GM04503 (cell line): ENCODE results near the gene AUTS2.
"Not testable (repeated sequence)": the region's sequence is repeated elsewhere in the genome, so short reads cannot be mapped to it uniquely, and the experiment has no call there.

Experiments used
- DNase-seq: peaks from one replicate; pipeline ENCODE4 v3.0.0-alpha.2; 2012; ENCODE audit warnings: low read depth

AUTS2 gene

GRCh38 chr7:70723339-70723738, 1125.1 kb downstream of the AUTS2 start:
- no peak for DNase-seq

GRCh38 chr7:70725448-70725847, 1127.2 kb downstream of the AUTS2 start:
- DNase-seq: no peak

GRCh38 chr7:70726294-70726693, 1128.0 kb downstream of the AUTS2 start:
- no peak for DNase-seq

GRCh38 chr7:70726951-70727378, 1128.7 kb downstream of the AUTS2 start:
- DNase-seq: no peak

- no peak for DNase-seq
Measured at GRCh38 chr7:70727861-70728260, 1129.6 kb downstream of the AUTS2 start.

GRCh38 chr7:70728872-70729552, 1130.7 kb downstream of the AUTS2 start:
- no peak for DNase-seq

- not testable (repeated sequence) for DNase-seq
Measured at GRCh38 chr7:70729553-70730157, 1131.4 kb downstream of the AUTS2 start.

- DNase-seq: no peak
Measured at GRCh38 chr7:70730451-70731110, 1132.3 kb downstream of the AUTS2 start.

GRCh38 chr7:70733090-70733489, 1134.8 kb downstream of the AUTS2 start:
- no peak for DNase-seq

- no peak for DNase-seq
Measured at GRCh38 chr7:70734411-70734810, 1136.1 kb downstream of the AUTS2 start.

GRCh38 chr7:70735313-70735712, 1137.0 kb downstream of the AUTS2 start:
- DNase-seq: no peak

- peak; percentile 33 for DNase-seq
Measured at GRCh38 chr7:70736715-70737460, 1138.6 kb downstream of the AUTS2 start.

GRCh38 chr7:70738151-70738885, 1140.0 kb downstream of the AUTS2 start:
- no peak for DNase-seq

- no peak for DNase-seq
Measured at GRCh38 chr7:70739646-70740210, 1141.5 kb downstream of the AUTS2 start.

- no peak for DNase-seq
Measured at GRCh38 chr7:70741666-70742065, 1143.4 kb downstream of the AUTS2 start.

- no peak for DNase-seq
Measured at GRCh38 chr7:70743531-70744325, 1145.5 kb downstream of the AUTS2 start.

GRCh38 chr7:70744492-70744891, 1146.2 kb downstream of the AUTS2 start:
- DNase-seq: no peak

- DNase-seq: no peak
Measured at GRCh38 chr7:70749831-70750230, 1151.6 kb downstream of the AUTS2 start.

- DNase-seq: no peak
Measured at GRCh38 chr7:70751895-70752294, 1153.6 kb downstream of the AUTS2 start.

GRCh38 chr7:70752794-70753241, 1154.5 kb downstream of the AUTS2 start:
- DNase-seq: peak; percentile 24

- no peak for DNase-seq
Measured at GRCh38 chr7:70756789-70757188, 1158.5 kb downstream of the AUTS2 start.
